Measurements from ENCODE around the gene ERFL.

Gene ERFL

DNA sequence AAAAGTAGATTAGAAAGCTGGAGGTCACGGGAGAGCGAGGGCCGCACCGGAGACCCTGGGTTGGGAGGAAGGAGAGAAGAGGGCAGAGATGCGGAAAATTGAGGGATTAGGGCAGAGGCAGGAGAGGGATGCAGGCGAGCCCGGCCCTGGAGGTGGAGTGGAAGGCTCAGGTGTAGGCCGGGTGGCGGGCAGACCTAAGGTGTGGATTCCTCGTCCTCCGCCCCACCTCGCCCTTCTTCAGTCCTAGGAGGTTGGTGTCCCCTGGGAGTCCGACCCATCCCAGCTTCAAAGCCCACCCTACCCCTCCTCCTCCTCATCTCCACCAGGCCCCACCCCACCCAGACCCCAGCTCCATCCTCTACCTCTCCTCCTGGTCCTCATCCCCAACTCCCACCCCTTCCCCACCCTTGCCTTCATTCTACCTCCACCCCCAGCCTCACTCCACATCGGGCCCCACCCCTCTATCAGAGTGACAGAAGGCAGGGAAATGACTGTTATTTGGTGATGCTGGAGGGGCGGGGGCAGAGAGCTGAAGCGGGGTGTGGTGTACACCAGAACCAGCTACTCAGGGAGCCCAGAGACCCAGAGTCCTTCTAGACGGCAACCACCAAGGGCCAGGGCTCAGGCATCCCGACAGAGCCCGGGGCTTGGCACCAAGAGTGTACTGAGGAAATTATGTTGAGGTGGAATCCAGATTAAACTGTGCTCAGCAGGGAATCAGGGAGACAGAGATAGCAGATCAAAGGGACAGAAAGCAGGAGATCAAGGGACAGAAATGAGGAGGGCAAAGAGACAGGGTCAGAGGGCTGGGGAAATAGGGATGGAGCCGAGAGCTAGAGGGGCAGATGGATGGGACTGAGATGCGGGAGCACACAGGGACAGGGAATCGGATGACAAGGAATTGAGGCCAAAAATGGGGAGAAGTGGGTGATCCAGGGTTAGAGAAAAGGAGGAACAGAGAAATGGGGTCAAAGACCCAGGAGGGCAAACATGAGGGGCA is 6.4 kb downstream of the ERFL start:
- CTCF ChIA-PET: interaction anchor here (1.2 kb wide), 1 partner anchor 12 kb away, joined by 5 read pairs; no protein-coding TSS in a partner anchor

DNA sequence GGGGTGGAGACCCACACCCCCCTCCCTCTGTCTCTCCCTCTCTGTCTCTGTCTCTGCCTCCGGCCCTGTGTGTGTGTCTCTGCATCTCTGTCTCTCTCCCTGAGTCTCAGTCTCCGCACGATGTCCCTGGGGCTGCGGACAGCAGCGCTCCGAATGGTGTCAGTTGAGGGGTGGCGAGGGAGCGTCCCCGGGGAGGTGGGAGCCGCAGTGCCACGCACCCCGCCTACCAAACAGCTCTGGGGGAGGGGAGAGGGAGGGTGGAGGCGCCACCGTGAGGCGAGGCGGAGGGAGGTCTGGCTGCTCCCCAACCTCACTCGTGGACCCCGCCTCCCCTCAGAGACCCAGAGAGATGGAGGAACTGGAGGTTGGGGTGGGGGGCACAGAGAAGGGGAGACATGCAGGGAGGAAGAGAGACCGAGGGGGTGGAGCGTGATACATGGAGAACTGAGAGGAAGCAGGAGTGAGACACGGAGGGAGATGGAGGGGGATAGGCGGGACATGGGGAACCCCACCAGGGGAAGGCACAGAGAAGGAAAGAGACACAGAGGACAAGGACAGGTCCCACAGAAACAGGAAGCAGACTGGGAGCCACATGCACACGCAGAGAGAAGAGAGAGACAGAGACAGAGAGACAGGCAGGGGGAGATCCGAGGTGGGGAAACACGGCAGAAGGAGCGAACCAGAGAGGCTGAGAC is 7.2 kb downstream of the ERFL start:
- TF ChIP-seq, protein P1, sequence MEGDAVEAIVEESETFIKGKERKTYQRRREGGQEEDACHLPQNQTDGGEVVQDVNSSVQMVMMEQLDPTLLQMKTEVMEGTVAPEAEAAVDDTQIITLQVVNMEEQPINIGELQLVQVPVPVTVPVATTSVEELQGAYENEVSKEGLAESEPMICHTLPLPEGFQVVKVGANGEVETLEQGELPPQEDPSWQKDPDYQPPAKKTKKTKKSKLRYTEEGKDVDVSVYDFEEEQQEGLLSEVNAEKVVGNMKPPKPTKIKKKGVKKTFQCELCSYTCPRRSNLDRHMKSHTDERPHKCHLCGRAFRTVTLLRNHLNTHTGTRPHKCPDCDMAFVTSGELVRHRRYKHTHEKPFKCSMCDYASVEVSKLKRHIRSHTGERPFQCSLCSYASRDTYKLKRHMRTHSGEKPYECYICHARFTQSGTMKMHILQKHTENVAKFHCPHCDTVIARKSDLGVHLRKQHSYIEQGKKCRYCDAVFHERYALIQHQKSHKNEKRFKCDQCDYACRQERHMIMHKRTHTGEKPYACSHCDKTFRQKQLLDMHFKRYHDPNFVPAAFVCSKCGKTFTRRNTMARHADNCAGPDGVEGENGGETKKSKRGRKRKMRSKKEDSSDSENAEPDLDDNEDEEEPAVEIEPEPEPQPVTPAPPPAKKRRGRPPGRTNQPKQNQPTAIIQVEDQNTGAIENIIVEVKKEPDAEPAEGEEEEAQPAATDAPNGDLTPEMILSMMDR (IDR thresholded peaks at IDR 0.05; ENCODE audit: insufficient read depth, low read length, missing control alignments): no peak
- DNase-seq (ENCODE audit: low read depth, low spot score): no peak
- CTCF ChIA-PET: interaction anchor here (1.2 kb wide), 1 partner anchor 13 kb away, joined by 5 read pairs; no protein-coding TSS in a partner anchor
- POLR2A ChIA-PET: no interaction called here
- no peak overlapping the region for H3K4me3 ChIP-seq (ENCODE audit: low read depth, low read length)

More for the DNA sequence above, 6.4 kb downstream of the ERFL start:
- TF ChIP-seq, protein P1 (IDR thresholded peaks at IDR 0.05; ENCODE audit: insufficient read depth, low read length, missing control alignments): no peak
- H3K4me3 ChIP-seq (ENCODE audit: low read depth, low read length): no peak overlapping the region
- POLR2A ChIA-PET: no interaction called here
- DNase-seq (ENCODE audit: low read depth, low spot score): no peak

DNA sequence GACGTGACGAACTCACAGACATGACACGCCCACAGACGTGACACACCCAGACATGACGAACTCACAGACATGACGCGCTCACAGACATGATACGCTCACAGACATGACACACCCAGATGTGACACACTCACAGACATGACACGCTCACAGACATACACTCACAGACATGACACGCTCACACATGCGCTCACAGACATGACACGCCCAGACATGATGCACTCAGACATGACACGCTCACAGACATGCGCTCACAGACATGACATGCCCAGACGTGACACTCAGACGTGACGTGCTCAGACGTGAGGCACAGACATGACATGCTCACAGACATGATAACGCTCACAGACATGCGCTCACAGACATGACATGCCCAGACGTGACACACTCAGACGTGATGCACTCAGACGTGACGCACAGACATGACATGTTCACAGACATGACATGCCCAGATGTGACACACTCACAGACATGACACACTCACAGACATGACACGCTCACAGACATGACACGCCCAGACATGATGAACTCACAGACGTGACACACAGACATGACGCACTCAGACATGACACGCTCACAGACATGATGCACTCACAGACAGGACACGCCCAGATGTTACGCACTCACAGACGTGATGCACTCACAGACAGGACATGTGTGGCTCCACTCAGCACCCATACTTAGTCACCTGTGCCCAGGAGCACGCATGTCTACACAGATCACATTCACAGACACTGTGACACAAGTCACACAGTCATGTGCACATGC is 8.1 kb downstream of the ERFL start:
- DNase-seq (ENCODE audit: low read depth, low spot score): no peak
- no peak overlapping the region for H3K4me3 ChIP-seq (ENCODE audit: low read depth, low read length)
- ChIA-PET POLR2A (no interaction called here), CTCF (interaction anchor here (1.2 to 1.5 kb wide), 2 partner anchors 15 to 17 kb away, joined by 4 to 5 read pairs; no protein-coding TSS in a partner anchor)
- TF ChIP-seq, protein P1 (IDR thresholded peaks at IDR 0.05; ENCODE audit: insufficient read depth, low read length, missing control alignments): no peak

DNA sequence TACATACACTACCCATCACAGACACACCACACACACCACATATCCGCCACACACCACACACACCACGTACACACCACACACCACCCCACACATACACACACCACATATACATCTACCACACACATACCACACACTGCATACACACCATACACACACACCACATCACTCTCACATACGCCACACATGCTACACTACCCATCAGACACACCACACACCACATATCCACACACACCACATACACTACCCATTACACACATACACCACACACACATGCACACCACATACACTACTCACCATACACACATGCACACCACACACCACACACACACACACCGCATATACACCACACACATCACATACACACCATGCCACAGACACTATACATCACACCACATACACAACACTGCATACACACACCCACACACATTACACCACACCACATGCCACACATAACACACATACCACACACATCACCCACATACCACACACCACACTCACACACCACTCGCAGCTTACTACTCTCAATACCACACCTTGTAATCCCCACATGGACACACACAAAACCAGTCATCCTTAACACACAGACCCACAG is 9.5 kb downstream of the ERFL start:
- ChIA-PET POLR2A (no interaction called here), CTCF (interaction anchor here (1.2 to 1.5 kb wide), 2 partner anchors 16 to 18 kb away, joined by 4 to 5 read pairs; no protein-coding TSS in a partner anchor)
- TF ChIP-seq, protein P1 (IDR thresholded peaks at IDR 0.05; ENCODE audit: insufficient read depth, low read length, missing control alignments): no peak
- no peak overlapping the region for H3K4me3 ChIP-seq (ENCODE audit: low read depth, low read length)
- DNase-seq (ENCODE audit: low read depth, low spot score): no peak

DNA sequence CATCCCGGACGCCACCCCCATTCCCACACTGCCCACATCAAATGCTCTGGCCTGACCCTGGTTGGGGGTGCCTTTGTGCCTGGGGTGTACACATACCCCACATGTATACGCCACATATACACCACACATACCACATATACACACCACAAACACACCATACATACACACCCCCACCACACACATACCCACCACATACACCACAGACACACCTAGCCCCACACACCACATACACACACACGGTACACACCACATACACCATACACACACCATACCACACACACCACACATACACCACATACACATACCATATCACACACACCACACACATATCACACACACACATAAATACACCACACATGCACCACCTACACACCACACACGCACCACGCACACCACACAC is 10.2 kb downstream of the ERFL start:
- ChIA-PET POLR2A (no interaction called here), CTCF (no interaction called here)
- TF ChIP-seq, protein P1 (IDR thresholded peaks at IDR 0.05; ENCODE audit: insufficient read depth, low read length, missing control alignments): no peak

More for the DNA sequence above, 10.2 kb downstream of the ERFL start:
- H3K4me3 ChIP-seq (ENCODE audit: low read depth, low read length): no peak overlapping the region
- no peak for DNase-seq (ENCODE audit: low read depth, low spot score)
